Fibroblast of mammary gland (primary cell): Measurements from ENCODE around the gene PPOX.
A peak's percentile ranks its signal among the peaks of the same experiment; 100 is the strongest.

Source experiments
- DNase-seq: peaks from one replicate; pipeline ENCODE4 v3.0.0-alpha.2; 2010; ENCODE audit warnings: low read depth
- H3K4me3 ChIP-seq: 2 replicates; pipeline ENCODE4 v1.5.1; 2011; ENCODE audit warnings: low read depth, mild to moderate bottlenecking, low read length, moderate library complexity; ENCODE audit not compliant: control insufficient read depth
- TF ChIP-seq, protein P1 (sequence below): conservative IDR thresholded peaks from 2 replicates; pipeline ENCODE4 v1.5.1; 2011; ENCODE audit warnings: low read depth, low read length, inconsistent platforms; ENCODE audit not compliant: control insufficient read depth, insufficient read depth

Gene PPOX

DNA sequence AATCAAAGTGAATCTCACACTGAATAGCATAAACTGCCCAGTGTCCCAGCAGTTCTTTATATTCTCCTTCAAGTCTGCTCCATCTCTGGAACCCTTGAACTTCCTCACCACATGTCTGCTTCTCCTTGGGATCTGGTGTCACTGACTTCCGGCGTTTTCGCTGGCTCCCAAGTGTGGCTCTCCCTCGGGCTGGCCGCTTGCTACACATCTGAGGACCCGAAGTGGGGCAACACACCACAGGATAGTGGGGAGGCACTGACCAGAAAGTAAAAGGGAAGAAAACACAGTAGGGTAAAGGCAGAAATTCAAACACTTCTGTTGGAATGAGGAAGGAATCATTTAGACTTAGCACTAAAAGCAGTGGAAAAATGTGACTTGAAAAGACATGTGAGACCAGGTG, 43.3 kb upstream of the PPOX start:
- TF ChIP-seq, protein P1, sequence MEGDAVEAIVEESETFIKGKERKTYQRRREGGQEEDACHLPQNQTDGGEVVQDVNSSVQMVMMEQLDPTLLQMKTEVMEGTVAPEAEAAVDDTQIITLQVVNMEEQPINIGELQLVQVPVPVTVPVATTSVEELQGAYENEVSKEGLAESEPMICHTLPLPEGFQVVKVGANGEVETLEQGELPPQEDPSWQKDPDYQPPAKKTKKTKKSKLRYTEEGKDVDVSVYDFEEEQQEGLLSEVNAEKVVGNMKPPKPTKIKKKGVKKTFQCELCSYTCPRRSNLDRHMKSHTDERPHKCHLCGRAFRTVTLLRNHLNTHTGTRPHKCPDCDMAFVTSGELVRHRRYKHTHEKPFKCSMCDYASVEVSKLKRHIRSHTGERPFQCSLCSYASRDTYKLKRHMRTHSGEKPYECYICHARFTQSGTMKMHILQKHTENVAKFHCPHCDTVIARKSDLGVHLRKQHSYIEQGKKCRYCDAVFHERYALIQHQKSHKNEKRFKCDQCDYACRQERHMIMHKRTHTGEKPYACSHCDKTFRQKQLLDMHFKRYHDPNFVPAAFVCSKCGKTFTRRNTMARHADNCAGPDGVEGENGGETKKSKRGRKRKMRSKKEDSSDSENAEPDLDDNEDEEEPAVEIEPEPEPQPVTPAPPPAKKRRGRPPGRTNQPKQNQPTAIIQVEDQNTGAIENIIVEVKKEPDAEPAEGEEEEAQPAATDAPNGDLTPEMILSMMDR = no peak
- no peak overlapping the region for H3K4me3 ChIP-seq
- no peak for DNase-seq

DNA sequence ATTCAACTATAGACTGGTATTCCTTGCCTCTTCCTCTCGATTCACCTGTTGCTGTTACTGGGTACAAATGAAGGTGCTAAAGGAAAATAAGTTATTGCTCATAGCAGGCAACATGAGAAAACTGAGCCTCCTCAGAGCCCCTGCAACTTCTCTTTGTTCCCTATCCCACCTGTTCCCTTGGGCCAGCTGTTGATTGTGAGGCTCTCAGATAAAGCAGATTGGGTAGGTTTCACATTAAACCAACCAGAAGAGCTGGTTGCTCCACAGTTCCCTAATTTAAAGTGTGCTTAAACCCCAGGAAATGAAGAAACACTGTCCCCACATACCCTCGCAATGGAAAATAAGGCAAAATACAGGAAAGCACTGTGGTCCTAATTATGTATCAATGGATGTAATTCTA, 38.6 kb upstream of the PPOX start:
- DNase-seq = no peak
- H3K4me3 ChIP-seq = no peak overlapping the region
- TF ChIP-seq, protein P1 = no peak

DNA sequence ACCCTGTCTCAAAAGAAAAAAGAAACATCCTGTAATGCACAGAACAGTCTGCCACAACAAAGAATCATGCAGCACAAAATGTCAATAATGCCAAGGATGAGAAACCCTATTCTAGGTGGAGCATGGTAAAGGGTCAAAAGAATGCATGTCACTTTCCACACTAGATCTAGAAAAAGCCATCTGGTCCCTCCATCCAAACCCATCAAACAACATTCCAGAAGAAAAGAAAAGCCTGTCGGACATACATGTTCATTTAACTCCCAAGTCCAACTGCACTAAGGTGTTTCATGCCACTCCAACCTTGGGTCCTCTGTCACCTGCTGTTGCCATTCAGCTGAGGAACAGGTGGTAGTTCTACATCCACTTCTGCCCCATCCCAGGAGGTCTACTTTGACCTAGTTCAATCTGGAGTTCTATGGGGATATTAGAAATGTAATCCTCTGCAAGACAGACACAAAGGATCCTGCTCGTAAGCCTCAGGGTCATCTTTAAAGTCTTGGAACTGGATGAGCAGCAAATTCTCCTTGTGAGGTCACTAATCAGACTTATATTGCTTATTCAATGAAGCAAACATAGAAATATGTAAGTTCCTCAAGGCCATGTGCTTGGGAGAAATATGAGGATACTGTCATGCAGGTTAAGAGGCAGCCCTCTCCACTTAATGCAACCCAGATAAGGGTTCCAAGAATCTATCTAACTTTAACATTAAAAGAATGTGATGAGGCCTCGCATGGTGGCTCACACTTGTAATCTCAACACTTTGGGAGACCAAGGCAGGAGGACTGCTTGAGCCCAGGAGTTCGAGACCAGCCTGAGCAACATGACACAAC, 37.4 kb upstream of the PPOX start:
- TF ChIP-seq, protein P1 = no peak
- no peak overlapping the region for H3K4me3 ChIP-seq
- DNase-seq = no peak

DNA sequence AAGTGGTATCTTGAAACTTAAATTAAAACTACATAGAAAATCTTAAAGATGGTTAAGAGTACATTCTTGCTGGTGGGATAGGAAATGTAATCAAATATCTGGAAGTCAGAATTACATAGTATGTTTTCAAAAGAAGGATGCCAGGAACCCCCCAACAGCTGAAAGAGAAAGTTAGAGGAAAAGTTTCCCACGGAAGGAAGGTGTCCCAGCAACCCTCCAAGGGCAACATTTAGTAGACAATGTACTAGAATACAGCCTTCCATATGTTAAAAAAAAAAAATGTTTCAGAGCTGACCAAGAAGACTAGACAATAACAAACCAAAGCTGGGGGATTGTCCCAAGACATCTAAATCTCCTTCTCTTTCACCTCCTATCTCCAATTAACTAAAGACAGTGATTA, 36.0 kb upstream of the PPOX start:
- no peak for DNase-seq
- TF ChIP-seq, protein P1 = no peak
- H3K4me3 ChIP-seq = no peak overlapping the region

DNA sequence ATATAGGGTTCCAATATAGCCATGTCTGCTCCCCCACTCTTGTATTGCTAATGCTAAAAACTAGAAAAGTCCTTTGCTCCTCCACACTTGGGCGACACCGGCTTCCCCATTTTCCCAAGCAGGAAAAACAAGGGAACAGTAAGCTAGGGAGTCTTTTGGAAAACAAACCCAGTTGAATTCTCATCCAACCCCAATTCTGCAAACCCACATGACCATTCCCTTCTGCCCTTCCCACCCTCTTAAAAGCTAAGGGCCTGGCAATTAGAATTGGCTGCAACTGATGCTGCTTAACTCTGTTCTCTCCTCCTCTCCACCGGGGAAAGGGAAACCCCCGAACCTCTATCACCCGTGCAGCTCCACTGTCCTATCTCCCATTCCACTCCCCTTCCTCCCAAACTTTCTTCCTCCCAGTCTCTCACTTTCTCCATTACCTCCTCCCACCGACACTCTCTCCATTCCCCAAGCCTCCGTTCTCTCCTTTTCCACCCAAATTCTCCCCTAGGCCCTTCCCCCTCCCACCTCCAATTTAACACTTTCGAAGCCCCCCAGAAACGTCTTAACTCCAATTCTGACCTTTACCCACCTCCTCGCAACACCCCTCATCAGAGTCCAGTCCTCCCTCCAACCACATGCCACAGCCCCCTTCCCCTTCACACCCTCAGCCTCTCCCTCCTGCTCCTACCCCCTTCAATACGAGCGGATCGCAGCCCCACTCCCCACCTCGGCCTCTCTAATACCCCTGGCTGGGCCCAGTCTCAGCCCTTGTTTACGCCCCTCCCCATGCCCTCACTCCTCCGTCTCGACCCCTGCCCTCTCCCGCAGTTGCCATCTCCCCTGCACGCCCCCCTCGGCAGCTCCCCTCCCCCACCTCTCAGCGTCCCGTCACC, 34.5 kb upstream of the PPOX start:
- TF ChIP-seq, protein P1 = no peak
- peak; percentile 29 for DNase-seq
- peak overlapping the region; percentile 98 for H3K4me3 ChIP-seq

DNA sequence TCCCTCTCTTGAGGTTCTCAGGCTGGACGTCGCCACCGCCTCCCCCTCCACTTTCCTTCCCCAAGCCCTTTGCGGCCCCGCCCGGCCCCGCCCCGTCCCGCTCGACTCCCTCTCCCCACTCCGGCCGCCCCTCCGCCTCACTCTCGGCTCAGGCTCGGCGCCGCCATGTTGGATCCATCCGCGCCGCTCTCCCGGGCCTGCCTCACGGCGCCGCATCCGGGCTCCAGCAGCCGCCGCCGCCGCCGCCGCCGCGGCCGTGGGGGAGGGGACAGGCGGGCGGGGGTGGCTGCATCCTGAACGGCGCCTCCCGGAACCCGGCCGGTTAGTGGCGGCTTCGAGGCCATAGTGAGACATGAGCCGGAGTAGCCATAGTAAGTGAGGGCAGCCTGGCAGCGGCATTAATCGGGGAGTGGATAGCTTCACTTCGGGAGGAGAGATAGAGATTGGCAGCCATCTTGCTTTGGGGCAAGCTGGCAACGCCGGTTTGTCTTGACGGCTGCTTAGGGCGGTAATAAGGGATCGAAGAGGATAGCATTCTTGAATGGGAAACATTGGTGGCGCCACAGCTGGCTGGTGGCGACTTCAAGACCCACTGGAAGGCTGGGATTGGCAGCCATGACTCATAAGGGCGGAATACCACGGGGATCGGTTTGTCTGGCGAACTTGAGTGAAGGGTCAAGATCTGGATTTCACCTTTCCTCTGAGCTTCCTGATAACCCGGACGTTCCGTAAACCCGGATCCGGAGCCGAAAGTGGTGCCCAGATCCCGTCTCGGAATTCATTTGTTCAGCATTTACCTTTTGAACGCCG, 33.6 kb upstream of the PPOX start, which contains the start of gene DEDD:
DEDD (minus strand) TSS at position 258 of the 810 bp plus-strand sequence. CDS start 8,205 bp downstream, outside the sequence.
- peak; percentile 95 for DNase-seq
- TF ChIP-seq, protein P1 = no peak
- H3K4me3 ChIP-seq = peak within 1 kb of the TSS; percentile 98
